GM23338 (cell line): ENCODE measurements around the gene GRIN2A. TPM values are rescaled to one million over a fixed set of nuclear protein-coding genes. Genes with fewer than 3 reads are reported as not detected.

Experiments
- ATAC-seq: fragments of 200-7000 bp; cut with Tn5 transposase; 3 replicates; pipeline ENCODE4 v1.9.1; 2020
- DNase-seq: peaks from one replicate; pipeline ENCODE4 v3.0.0-alpha.2; 2015; ENCODE audit warnings: low spot score
- H2AFZ ChIP-seq: fragments of 200-600 bp; sonication (generic); 2 replicates; pipeline ENCODE4 v1.8.0; 2016; ENCODE audit warnings: antibody characterized with exemption, mild to moderate bottlenecking, moderate library complexity
- H3F3A ChIP-seq: fragments of 200-600 bp; sonication (generic); replicated peaks from 2 replicates; pipeline ENCODE4 v1.8.0; 2017; ENCODE audit warnings: antibody characterized with exemption, mixed run types, low read depth
- H3K27ac ChIP-seq: fragments of 200-600 bp; sonication (generic); 2 replicates; pipeline ENCODE4 v1.6.1; 2016; ENCODE audit warnings: low read depth
- H3K27me3 ChIP-seq: fragments of 200-600 bp; sonication (generic); 2 replicates; pipeline ENCODE4 v1.8.0; 2016; ENCODE audit warnings: mild to moderate bottlenecking, mixed run types, moderate library complexity; ENCODE audit not compliant: insufficient read depth
- H3K36me3 ChIP-seq: fragments of 200-600 bp; sonication (generic); 2 replicates; pipeline ENCODE4 v1.8.0; 2016; ENCODE audit warnings: mild to moderate bottlenecking; ENCODE audit not compliant: insufficient read depth
- H3K4me1 ChIP-seq: fragments of 200-600 bp; sonication (generic); 2 replicates; pipeline ENCODE4 v1.8.0; 2016; ENCODE audit warnings: mild to moderate bottlenecking, moderate library complexity; ENCODE audit not compliant: insufficient read depth
- H3K4me2 ChIP-seq: fragments of 200-600 bp; sonication (generic); 2 replicates; pipeline ENCODE4 v1.7.1; 2017; ENCODE audit warnings: mixed run types
- H3K4me3 ChIP-seq: fragments of 200-600 bp; sonication (generic); 2 replicates; pipeline ENCODE4 v1.6.1; 2016; ENCODE audit warnings: mixed run types
- H3K79me2 ChIP-seq: fragments of 200-600 bp; sonication (generic); replicated peaks from 2 replicates; pipeline ENCODE4 v1.8.0; 2017; ENCODE audit warnings: mild to moderate bottlenecking; ENCODE audit not compliant: insufficient read depth
- H3K9me2 ChIP-seq: fragments of 200-600 bp; sonication (generic); 2 replicates; pipeline ENCODE4 v1.8.0; 2017; ENCODE audit not compliant: insufficient read depth
- H4K20me1 ChIP-seq: fragments of 200-600 bp; sonication (generic); replicated peaks from 2 replicates; pipeline ENCODE4 v1.8.0; 2017; ENCODE audit warnings: mild to moderate bottlenecking; ENCODE audit not compliant: insufficient read depth
- H3K27ac Mint-ChIP-seq: 2 replicates; pipeline ENCODE4 v1.8.0; 2020; ENCODE audit warnings: inconsistent platforms, mild to moderate bottlenecking, moderate library complexity, mixed read lengths
- H3K27me3 Mint-ChIP-seq: 3 replicates; pipeline ENCODE4 v1.8.0; 2022; ENCODE audit warnings: low read depth, mild to moderate bottlenecking, moderate library complexity, mixed read lengths, inconsistent platforms; ENCODE audit not compliant: insufficient read depth, poor library complexity
- H3K36me3 Mint-ChIP-seq: 3 replicates; pipeline ENCODE4 v1.8.0; 2021; ENCODE audit warnings: low read depth, mild to moderate bottlenecking, inconsistent platforms, moderate library complexity, mixed read lengths
- H3K4me1 Mint-ChIP-seq: 3 replicates; pipeline ENCODE4 v1.8.0; 2020; ENCODE audit warnings: mild to moderate bottlenecking, inconsistent platforms, mixed read lengths
- H3K4me3 Mint-ChIP-seq: 3 replicates; pipeline ENCODE4 v1.8.0; 2021; ENCODE audit warnings: moderate library complexity, mild to moderate bottlenecking, inconsistent platforms, mixed read lengths
- H3K9me3 Mint-ChIP-seq: 3 replicates; pipeline ENCODE4 v1.8.0; 2020; ENCODE audit warnings: moderate library complexity, mild to moderate bottlenecking, inconsistent platforms, mixed read lengths
- CREB1 ChIP-seq: fragments of 250-450 bp; sonication (Bioruptor Pico); IDR thresholded peaks from 2 replicates; pipeline ENCODE4 v1.5.0; 2020; ENCODE audit warnings: low read depth, mild to moderate bottlenecking, moderate library complexity
- CTCF ChIP-seq, 2 experiments: fragments of 200-600 bp in 1 of 2; sonication (generic) in 1 of 2; conservative IDR thresholded peaks; 2 replicates each; pipeline versions ENCODE4 v1.5.1 to v1.6.1; 2016 to 2017; ENCODE audit warnings: antibody characterized with exemption in 2 of 2, low read depth in 2 of 2, mild to moderate bottlenecking in 2 of 2, moderate library complexity in 1 of 2
- ETS1 ChIP-seq: IDR thresholded peaks from 2 replicates; pipeline ENCODE4 v1.6.1; 2016; ENCODE audit warnings: antibody characterized with exemption
- EZH2 ChIP-seq: fragments of 200-600 bp; sonication (generic); IDR thresholded peaks from one replicate; pipeline ENCODE4 v1.8.0; 2017; ENCODE audit warnings: antibody characterized with exemption, mild to moderate bottlenecking, low read depth; ENCODE audit not compliant: unreplicated experiment
- POLR2AphosphoS5 ChIP-seq: IDR thresholded peaks from 2 replicates; pipeline ENCODE4 v1.6.1; 2016; ENCODE audit warnings: antibody characterized with exemption, low read depth
- REST ChIP-seq: IDR thresholded peaks from one replicate; pipeline ENCODE4 v1.6.1; 2018; ENCODE audit warnings: antibody characterized with exemption; ENCODE audit not compliant: unreplicated experiment
- STAT1 ChIP-seq: IDR thresholded peaks from one replicate; pipeline ENCODE4 v1.6.1; 2016; ENCODE audit warnings: antibody characterized with exemption; ENCODE audit not compliant: unreplicated experiment
- ZNF331 ChIP-seq: fragments of 250-450 bp; sonication (Bioruptor Pico); IDR thresholded peaks from 2 replicates; pipeline ENCODE4 v1.5.0; 2020; ENCODE audit warnings: low read depth, mild to moderate bottlenecking, moderate library complexity
- ZNF462 ChIP-seq: fragments of 250-450 bp; sonication (Bioruptor Pico); IDR thresholded peaks from 2 replicates; pipeline ENCODE4 v1.5.0; 2020; ENCODE audit warnings: mild to moderate bottlenecking, moderate library complexity
- polyA plus RNA-seq: library from polyadenylated mRNA; unstranded; fragments of >200 nt; fragmentation: Nextera tagmentation; extraction: Ambion mirVana; gene quantifications from 2 replicates; pipeline ENCODE4 v1.2.1, GENCODE V29; 2016
- total RNA-seq: library from RNA; depleted of rRNA; stranded (reverse); fragments of >200 nt; shearing (Covaris generic); gene quantifications from 2 replicates; pipeline ENCODE4 v1.2.3, GENCODE V29; 2014

Gene GRIN2A
- total and polyA plus RNA-seq, 2 experiments from 2014 or later: 0.89 to 5.1 TPM

GRCh38 chr16:9980981-9981380, 201.2 kb downstream of the GRIN2A start:
- DNase-seq (peak; percentile 57), ATAC-seq (no peak)
- no peak overlapping the region for H3K27ac Mint-ChIP-seq
- TF ChIP-seq EZH2 (no peak), ZNF331 (CRISPR knock-in tag) (no peak), REST (no peak), CREB1 (CRISPR knock-in tag) (no peak), POLR2AphosphoS5 (no peak), ZNF462 (no peak), STAT1 (no peak), ETS1 (no peak), CTCF (conservative IDR thresholded peaks at IDR 0.05; ENCODE audit: low read depth in 2 of 2) (no peak)
- H3K79me2 ChIP-seq: no peaks in the 10 kb centered on the region
- H2AFZ ChIP-seq: no peak overlapping the region
- H3K36me3 ChIP-seq: no peaks in the 10 kb centered on the region
- H3K9me3 Mint-ChIP-seq: no peaks in the 10 kb centered on the region; the same call in 2 of the 3 replicates
- H3K9me2 ChIP-seq: no peaks in the 10 kb centered on the region
- H3K4me1 ChIP-seq: no peaks in the 10 kb centered on the region; the same call in 1 of the 2 replicates
- H3K27ac ChIP-seq: no peak overlapping the region
- no peaks in the 10 kb centered on the region for H4K20me1 ChIP-seq
- H3F3A ChIP-seq: no peaks in the 10 kb centered on the region
- H3K4me3 ChIP-seq: no peak overlapping the region
- H3K36me3 Mint-ChIP-seq: 0 out of 3 replicates have a peak, but pooled peaks cover 3% of the 10 kb centered on the region
- H3K4me2 ChIP-seq: no peak overlapping the region
- peaks cover 2% of the 10 kb centered on the region for H3K27me3 Mint-ChIP-seq
- H3K4me3 Mint-ChIP-seq: no peak overlapping the region
- H3K27me3 ChIP-seq: no peaks in the 10 kb centered on the region
- H3K4me1 Mint-ChIP-seq: peaks cover 6% of the 10 kb centered on the region; the same call in 2 of the 3 replicates
